ENCODE data around the gene FRMD4A. TPM values are rescaled to one million over a fixed set of nuclear protein-coding genes. Genes with fewer than 3 reads are reported as not detected.
"Not testable (repeated sequence)": the region's sequence is repeated elsewhere in the genome, so short reads cannot be mapped to it uniquely, and the experiment has no call there.

Gene FRMD4A
- total RNA-seq, 2 donors from 2014 or later, result 8.6 to 10.2 TPM

GRCh38 chr10:14233566-14233965, 97.2 kb downstream of the FRMD4A start:
- H3K9ac ChIP-seq (ENCODE audit: low read depth in 2 of 2, low read length in 2 of 2), result no peak overlapping the region
- H3K9me3 ChIP-seq, result no peaks in the 10 kb centered on the region
- no peak overlapping the region for H3K27ac ChIP-seq
- no peaks in the 10 kb centered on the region for H3K27me3 ChIP-seq
- H3K4me1 ChIP-seq, result no peaks in the 10 kb centered on the region
- no peak for DNase-seq
- no peak overlapping the region for H3K4me3 ChIP-seq
- H3K36me3 ChIP-seq, result no peaks in the 10 kb centered on the region
- TF ChIP-seq CTCF (IDR thresholded peaks at IDR 0.05), result no peak
- intact Hi-C loops (cut with DNase I), result no loop called here

- H3K9me3 ChIP-seq; H3K36me3 ChIP-seq; H3K27ac ChIP-seq; intact Hi-C loops (cut with DNase I); H3K9ac ChIP-seq (ENCODE audit: low read depth in 2 of 2, low read length in 2 of 2); DNase-seq; H3K4me1 ChIP-seq; H3K4me3 ChIP-seq; H3K27me3 ChIP-seq: not testable (repeated sequence)
Measured at GRCh38 chr10:14228798-14229197, 101.9 kb downstream of the FRMD4A start.

- no peak for DNase-seq
- Histone ChIP-seq H3K36me3 (no peaks in the 10 kb centered on the region), H3K4me3 (no peak overlapping the region), H3K9ac (ENCODE audit: low read depth in 2 of 2, low read length in 2 of 2) (no peak overlapping the region), H3K27me3 (no peaks in the 10 kb centered on the region), H3K27ac (no peak overlapping the region), H3K4me1 (no peaks in the 10 kb centered on the region), H3K9me3 (no peaks in the 10 kb centered on the region)
- TF ChIP-seq CTCF (IDR thresholded peaks at IDR 0.05), result no peak
- intact Hi-C loops (cut with DNase I), result no loop called here
Measured at GRCh38 chr10:14225379-14225778, 105.3 kb downstream of the FRMD4A start.

- H3K36me3 ChIP-seq, result no peaks in the 10 kb centered on the region
- H3K27me3 ChIP-seq, result no peaks in the 10 kb centered on the region
- intact Hi-C loops (cut with DNase I), result no loop called here
- H3K9ac ChIP-seq (ENCODE audit: low read depth in 2 of 2, low read length in 2 of 2), result no peak overlapping the region
- no peak for DNase-seq
- H3K4me1 ChIP-seq, result no peaks in the 10 kb centered on the region
- H3K4me3 ChIP-seq, result no peak overlapping the region
- no peak overlapping the region for H3K27ac ChIP-seq
- TF ChIP-seq CTCF (IDR thresholded peaks at IDR 0.05), result no peak
- no peaks in the 10 kb centered on the region for H3K9me3 ChIP-seq
Measured at GRCh38 chr10:14220026-14220425, 110.7 kb downstream of the FRMD4A start.

GRCh38 chr10:14219411-14219810, 111.3 kb downstream of the FRMD4A start:
- Histone ChIP-seq H3K9me3 (no peaks in the 10 kb centered on the region), H3K4me3 (no peak overlapping the region), H3K27ac (no peak overlapping the region), H3K27me3 (no peaks in the 10 kb centered on the region), H3K4me1 (no peaks in the 10 kb centered on the region), H3K36me3 (no peaks in the 10 kb centered on the region), H3K9ac (ENCODE audit: low read depth in 2 of 2, low read length in 2 of 2) (no peak overlapping the region)
- intact Hi-C loops (cut with DNase I), result no loop called here
- no peak for TF ChIP-seq CTCF (IDR thresholded peaks at IDR 0.05)
- DNase-seq, result no peak

- no peak for DNase-seq
- no peak overlapping the region for H3K9ac ChIP-seq (ENCODE audit: low read depth in 2 of 2, low read length in 2 of 2)
- no peak overlapping the region for H3K4me3 ChIP-seq
- TF ChIP-seq CTCF (IDR thresholded peaks at IDR 0.05), result no peak
- no peaks in the 10 kb centered on the region for H3K36me3 ChIP-seq
- no peak overlapping the region for H3K27ac ChIP-seq
- intact Hi-C loops (cut with DNase I), result no loop called here
- no peaks in the 10 kb centered on the region for H3K9me3 ChIP-seq
- no peaks in the 10 kb centered on the region for H3K27me3 ChIP-seq
- no peaks in the 10 kb centered on the region for H3K4me1 ChIP-seq
Measured at GRCh38 chr10:14215641-14216040, 115.1 kb downstream of the FRMD4A start.

- H3K4me1 ChIP-seq; H3K27ac ChIP-seq; H3K4me3 ChIP-seq; H3K27me3 ChIP-seq; H3K9ac ChIP-seq (ENCODE audit: low read depth in 2 of 2, low read length in 2 of 2); H3K36me3 ChIP-seq; DNase-seq; intact Hi-C loops (cut with DNase I); H3K9me3 ChIP-seq: not testable (repeated sequence)
Measured at GRCh38 chr10:14213703-14214102, 117.0 kb downstream of the FRMD4A start.
